ENCODE data around the gene CORO1A. TPM values are rescaled to one million over a fixed set of nuclear protein-coding genes. Genes with fewer than 3 reads are reported as not detected.
"Not testable (repeated sequence)": the region's sequence is repeated elsewhere in the genome, so short reads cannot be mapped to it uniquely, and the experiment has no call there.

Gene CORO1A
- total RNA-seq, 4 donors from 2014 or later = 11.0 to 33.5 (median 23.1) TPM

DNA sequence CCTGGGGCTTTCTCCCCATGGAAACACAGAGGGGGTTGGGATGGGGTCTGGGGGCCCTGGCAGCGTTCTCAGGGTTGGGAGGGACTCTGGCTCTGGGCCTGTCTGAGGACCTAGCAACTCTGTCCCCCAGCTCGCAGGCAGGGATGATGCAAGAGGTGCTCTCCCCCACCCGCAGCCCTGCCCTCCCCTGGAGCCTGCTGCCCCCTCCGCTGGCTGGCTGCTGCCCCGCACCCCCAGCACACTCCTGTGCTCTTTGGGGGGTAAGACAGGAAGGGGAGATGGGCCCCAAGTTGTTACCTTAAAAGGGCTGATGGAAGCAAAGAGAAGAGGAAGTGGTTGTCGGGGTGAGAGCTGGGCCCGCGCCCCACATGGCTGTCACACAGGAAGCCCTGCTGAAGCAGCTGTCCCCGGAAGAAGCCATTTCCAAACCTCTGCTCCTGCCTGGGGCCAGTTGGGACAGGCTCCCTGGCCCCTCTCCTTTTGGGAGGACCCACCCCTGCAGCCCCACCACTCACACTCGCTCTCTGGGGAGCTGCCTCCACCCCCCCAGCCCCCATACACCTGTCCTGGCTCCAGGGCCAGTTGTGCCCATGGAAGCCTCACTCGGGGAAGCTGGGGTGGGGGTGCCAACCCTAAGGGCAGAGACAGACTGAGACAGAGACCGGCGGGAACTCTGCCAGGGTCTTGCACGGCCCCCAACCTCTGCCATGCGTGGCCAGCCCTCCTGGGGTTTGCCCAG, 2.5 kb downstream of the CORO1A start:
- no peaks in the 10 kb centered on the region for H3K9me3 ChIP-seq
- peaks cover 11 to 35% (median 26%) of the 10 kb centered on the region in 4 donors for H3K4me1 ChIP-seq
- peak; percentile 94 for DNase-seq (ENCODE audit: extremely low spot score)
- peak in 1 of 2 donors; percentile 7 for TF ChIP-seq POLR2AphosphoS5 (IDR thresholded peaks at IDR 0.05)
- TF ChIP-seq POLR2A (IDR thresholded peaks at IDR 0.05; ENCODE audit: low read depth) = no peak
- H3K4me3 ChIP-seq = peak overlapping the region; percentile 61 to 74 (median 63)
- H3K27me3 ChIP-seq = no peaks in the 10 kb centered on the region
- 71% methylated on average over 14 of the region's 15 CpGs for WGBS
- intact Hi-C loops (cut with DNase I) = no loop called here
- peak overlapping the region in 3 of 4 donors; percentile 43 to 52 (median 51) for H3K27ac ChIP-seq (replicated peaks in 1 of 4)
- peaks cover 0 to 8% (median 4%) of the 10 kb centered on the region in 4 donors for H3K36me3 ChIP-seq

DNA sequence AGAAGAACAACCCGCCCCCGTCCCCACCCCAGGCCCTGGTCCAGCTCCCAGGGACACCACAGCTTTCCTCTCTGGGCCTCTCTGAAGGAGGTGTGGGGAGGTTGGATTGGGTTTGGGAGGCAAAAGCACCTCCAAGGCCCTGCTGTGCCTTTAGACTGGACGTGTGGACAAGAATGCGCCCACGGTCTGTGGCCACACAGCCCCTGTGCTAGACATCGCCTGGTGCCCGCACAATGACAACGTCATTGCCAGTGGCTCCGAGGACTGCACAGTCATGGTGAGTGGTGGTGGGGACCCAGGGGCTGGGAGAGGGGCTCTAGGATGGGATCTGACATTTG, 3.0 kb downstream of the CORO1A start:
- Histone ChIP-seq H3K9me3 (no peaks in the 10 kb centered on the region), H3K4me1 (peaks cover 11 to 35% (median 26%) of the 10 kb centered on the region in 4 donors), H3K36me3 (peaks cover 0 to 8% (median 4%) of the 10 kb centered on the region in 4 donors), H3K27ac (replicated peaks in 1 of 4) (peak overlapping the region in 2 of 4 donors; percentile 29 to 42), H3K27me3 (no peaks in the 10 kb centered on the region), H3K4me3 (peak overlapping the region in 1 of 4 donors; percentile 7)
- no peak for DNase-seq (ENCODE audit: extremely low spot score)
- no peak for TF ChIP-seq POLR2AphosphoS5 (IDR thresholded peaks at IDR 0.05)
- no peak for TF ChIP-seq EP300 (IDR thresholded peaks at IDR 0.05)
- TF ChIP-seq CTCF (IDR thresholded peaks at IDR 0.05) = no peak
- no peak for TF ChIP-seq POLR2A (IDR thresholded peaks at IDR 0.05; ENCODE audit: low read depth)
- intact Hi-C loops (cut with DNase I) = no loop called here
- WGBS = 84% methylated on average over 9 of the region's 9 CpGs

- 61% methylated on average over 22 of the region's 36 CpGs for WGBS
- no peaks in the 10 kb centered on the region for H3K9me3 ChIP-seq
- TF ChIP-seq EP300 (IDR thresholded peaks at IDR 0.05) (no peak), CTCF (IDR thresholded peaks at IDR 0.05) (peak; percentile 43 to 67 (median 50)), POLR2A (IDR thresholded peaks at IDR 0.05; ENCODE audit: low read depth) (no peak)
- peaks cover 11 to 35% (median 26%) of the 10 kb centered on the region in 4 donors for H3K4me1 ChIP-seq
- no peak overlapping the region for H3K27ac ChIP-seq (replicated peaks in 1 of 4)
- peaks cover 0 to 8% (median 4%) of the 10 kb centered on the region in 4 donors for H3K36me3 ChIP-seq
- DNase-seq (ENCODE audit: extremely low spot score) = no peak
- peak overlapping the region in 1 of 4 donors; percentile 14 for H3K4me3 ChIP-seq
- intact Hi-C loops (cut with DNase I) = no loop called here
- H3K27me3 ChIP-seq = no peaks in the 10 kb centered on the region
These were observed 3.6 kb downstream of the CORO1A start for GRCh38 chr16:30186782-30187555.

- intact Hi-C loops (cut with DNase I) = no loop called here
- no peak for TF ChIP-seq POLR2AphosphoS5 (IDR thresholded peaks at IDR 0.05)
- TF ChIP-seq EP300 (IDR thresholded peaks at IDR 0.05) = no peak
- TF ChIP-seq CTCF (IDR thresholded peaks at IDR 0.05) = no peak
- no peak for TF ChIP-seq POLR2A (IDR thresholded peaks at IDR 0.05; ENCODE audit: low read depth)
- WGBS = 47% methylated on average over 5 of the region's 9 CpGs
- no peaks in the 10 kb centered on the region for H3K27me3 ChIP-seq
- H3K4me1 ChIP-seq = peaks cover 11 to 31% (median 24%) of the 10 kb centered on the region in 4 donors
- peaks cover 0 to 8% (median 4%) of the 10 kb centered on the region in 4 donors for H3K36me3 ChIP-seq
- H3K9me3 ChIP-seq = no peaks in the 10 kb centered on the region
- no peak overlapping the region for H3K27ac ChIP-seq (replicated peaks in 1 of 4)
- no peak for DNase-seq (ENCODE audit: extremely low spot score)
- H3K4me3 ChIP-seq = no peak overlapping the region
These were observed 4.1 kb downstream of the CORO1A start for GRCh38 chr16:30187556-30187865.

GRCh38 chr16:30187971-30188561, 4.7 kb downstream of the CORO1A start:
- TF ChIP-seq EP300 (IDR thresholded peaks at IDR 0.05) (no peak), POLR2A (IDR thresholded peaks at IDR 0.05; ENCODE audit: low read depth) (no peak), POLR2AphosphoS5 (IDR thresholded peaks at IDR 0.05) (no peak), CTCF (IDR thresholded peaks at IDR 0.05) (no peak)

GRCh38 chr16:30191158-30191557, 7.8 kb downstream of the CORO1A start:
- peaks cover 0 to 15% (median 10%) of the 10 kb centered on the region in 4 donors for H3K4me1 ChIP-seq
- 93% methylated on average over 6 of the region's 12 CpGs for whole genome bisulfite sequencing
- H3K27me3 ChIP-seq; DNase-seq (ENCODE audit: extremely low spot score); H3K27ac ChIP-seq (replicated peaks in 1 of 4); H3K9me3 ChIP-seq; intact Hi-C loops (cut with DNase I); H3K36me3 ChIP-seq; H3K4me3 ChIP-seq: not testable (repeated sequence)

More at GRCh38 chr16:30187971-30188561, 4.7 kb downstream of the CORO1A start:
- intact Hi-C loops (cut with DNase I) = no loop called here
- H3K4me1 ChIP-seq = peaks cover 8 to 26% (median 20%) of the 10 kb centered on the region in 4 donors
- H3K4me3 ChIP-seq = no peak overlapping the region
- peaks cover 0 to 8% (median 4%) of the 10 kb centered on the region in 4 donors for H3K36me3 ChIP-seq
- 84% methylated on average over 8 of the region's 23 CpGs for WGBS
- no peak for DNase-seq (ENCODE audit: extremely low spot score)
- no peaks in the 10 kb centered on the region for H3K9me3 ChIP-seq
- H3K27me3 ChIP-seq = no peaks in the 10 kb centered on the region
- H3K27ac ChIP-seq (replicated peaks in 1 of 4) = no peak overlapping the region

DNA sequence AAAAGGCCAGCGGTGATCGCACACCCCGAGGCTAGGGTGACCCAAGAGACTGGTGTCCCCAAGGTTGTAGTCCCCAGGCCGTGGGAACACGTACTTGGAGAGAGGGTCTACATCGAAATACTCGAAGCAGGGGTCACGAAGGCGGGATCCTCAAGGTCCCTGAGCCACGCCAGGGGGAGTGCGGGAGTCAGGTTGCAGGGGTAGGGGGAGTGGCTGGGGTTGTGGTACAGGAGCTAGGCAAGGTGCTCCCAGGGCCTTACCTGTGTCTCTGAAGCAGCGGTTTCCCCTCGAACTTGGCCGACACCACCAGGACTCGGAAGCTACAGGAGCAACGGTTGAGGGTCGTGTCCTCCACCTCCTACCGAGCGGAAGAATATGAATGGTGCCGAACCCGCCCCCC, 9.7 kb downstream of the CORO1A start:
- H3K27me3 ChIP-seq; H3K27ac ChIP-seq (replicated peaks in 1 of 4); H3K9me3 ChIP-seq; H3K4me3 ChIP-seq; DNase-seq (ENCODE audit: extremely low spot score); intact Hi-C loops (cut with DNase I); H3K4me1 ChIP-seq; H3K36me3 ChIP-seq: not testable (repeated sequence)
- WGBS = no CpG with 5 or more reads among the region's 21 CpGs

All from esophagus muscularis mucosa (tissue), 4 donors.